ENCODE results near the gene MLANA.

GRCh38 chr9:5945112-5945511 is 54.4 kb downstream of the MLANA start:
- TF ChIP-seq CTCF (optimal IDR thresholded peaks at IDR 0.05 in 1 of 3, IDR thresholded peaks at IDR 0.05 in 1 of 3, conservative IDR thresholded peaks at IDR 0.05 in 1 of 3; ENCODE audit: extremely low read depth in 1 of 3, insufficient read depth in 2 of 3, low read length in 3 of 3) (no peak), EZH2 (IDR thresholded peaks at IDR 0.05; ENCODE audit: low read length) (no peak)

Data from keratinocyte (primary cell).